HepG2 (cell line): ENCODE results near the gene ZBTB7A. TPM values are rescaled to one million over a fixed set of nuclear protein-coding genes. Genes with fewer than 3 reads are reported as not detected.

Experiments
- ATF1 ChIP-seq: IDR thresholded peaks from 2 replicates; pipeline ENCODE4 v1.6.1; 2016; ENCODE audit warnings: mild to moderate bottlenecking, control low read depth
- DPF2 ChIP-seq: sonication (generic); formaldehyde crosslinking; IDR thresholded peaks from 2 replicates; pipeline ENCODE4 v1.4.0; 2020; ENCODE audit warnings: mild to moderate bottlenecking, low read depth, missing genetic modification reagents, borderline replicate concordance
- NFIB ChIP-seq: sonication (generic); formaldehyde crosslinking; IDR thresholded peaks from 2 replicates; pipeline ENCODE4 v1.9.0; 2021; ENCODE audit warnings: missing genetic modification reagents, mild to moderate bottlenecking, borderline replicate concordance
- PHB2 ChIP-seq: fragments of 450-650 bp; IDR thresholded peaks from 2 replicates; pipeline ENCODE4 v1.6.1; 2018; ENCODE audit not compliant: partially characterized antibody
- POLR2AphosphoS2 ChIP-seq: IDR thresholded peaks from 2 replicates; pipeline ENCODE4 v1.6.1; 2011; ENCODE audit warnings: low read depth, low read length, improper control_type of control experiment
- POLR2G ChIP-seq: fragments of 200-400 bp; formaldehyde crosslinking; IDR thresholded peaks from 2 replicates; pipeline ENCODE4 v1.6.1; 2018; ENCODE audit warnings: mild to moderate bottlenecking, low read depth, low read length, moderate library complexity
- PREB ChIP-seq: sonication (generic); formaldehyde crosslinking; IDR thresholded peaks from 2 replicates; pipeline ENCODE4 v1.4.0; 2020; ENCODE audit warnings: missing genetic modification reagents
- SETDB1 ChIP-seq: sonication (generic); formaldehyde crosslinking; IDR thresholded peaks from 2 replicates; pipeline ENCODE4 v1.5.1; 2020; ENCODE audit warnings: missing genetic modification reagents, mild to moderate bottlenecking, borderline replicate concordance
- SP5 ChIP-seq: IDR thresholded peaks from 2 replicates; pipeline ENCODE4 v1.6.1; 2016; ENCODE audit warnings: low read depth, borderline replicate concordance
- TP53 ChIP-seq: sonication (generic); formaldehyde crosslinking; conservative IDR thresholded peaks from 2 replicates; pipeline ENCODE4 v1.4.0; 2020; ENCODE audit warnings: missing genetic modification reagents
- ZNF34 ChIP-seq: sonication (generic); formaldehyde crosslinking; IDR thresholded peaks from 2 replicates; pipeline ENCODE4 v1.4.0; 2020; ENCODE audit warnings: mild to moderate bottlenecking, missing genetic modification reagents, borderline replicate concordance
- ZNF710 ChIP-seq: sonication (generic); formaldehyde crosslinking; IDR thresholded peaks from 2 replicates; pipeline ENCODE4 v1.5.0; 2020; ENCODE audit warnings: mild to moderate bottlenecking, missing genetic modification reagents, borderline replicate concordance
- ZNF747 ChIP-seq: sonication (generic); formaldehyde crosslinking; IDR thresholded peaks from 2 replicates; pipeline ENCODE4 v1.8.1; 2023; ENCODE audit warnings: missing genetic modification reagents, mild to moderate bottlenecking, borderline replicate concordance
- ZNF75D ChIP-seq: sonication (generic); formaldehyde crosslinking; IDR thresholded peaks from 2 replicates; pipeline ENCODE4 v1.8.1; 2023; ENCODE audit warnings: missing genetic modification reagents, mild to moderate bottlenecking, borderline replicate concordance
- ZSCAN21 ChIP-seq: sonication (generic); formaldehyde crosslinking; IDR thresholded peaks from 2 replicates; pipeline ENCODE4 v1.8.0; 2022; ENCODE audit warnings: mild to moderate bottlenecking, missing genetic modification reagents, moderate library complexity, borderline replicate concordance
- ZSCAN22 ChIP-seq: sonication (generic); formaldehyde crosslinking; IDR thresholded peaks from 2 replicates; pipeline ENCODE4 v1.4.0; 2020; ENCODE audit warnings: mild to moderate bottlenecking, missing genetic modification reagents
- polyA plus RNA-seq, 8 experiments: library from polyadenylated mRNA; depleted of rRNA in 3 of 8; stranded (reverse) in 7 of 8; unstranded in 1 of 8; fragments of >200 nt; fragmentation: Illumina TruSeq in 4 of 8; extraction: Trizol in 4 of 8; gene quantifications; 2 replicates each; pipeline versions ENCODE4 v1.2.1 to v1.2.3, GENCODE V29; 2011 to 2016; ENCODE audit warnings: low read depth in 4 of 8, missing spikeins in 1 of 8, mixed read lengths in 1 of 8; ENCODE audit not compliant: insufficient read depth in 1 of 8
- total RNA-seq, 5 experiments: library from RNA; depleted of rRNA; stranded (reverse); fragments of >200 nt; fragmentation: Illumina TruSeq; extraction: Trizol; gene quantifications; 2 replicates each; pipeline ENCODE4 v1.2.3, GENCODE V29; 2016; ENCODE audit warnings: low read depth in 1 of 5
- TF ChIP-seq, protein P1 (sequence below): sonication (generic); formaldehyde crosslinking; IDR thresholded peaks from 2 replicates; pipeline ENCODE4 v1.5.0; 2020; ENCODE audit warnings: missing genetic modification reagents
- TF ChIP-seq, protein P2 (sequence below): sonication (generic); formaldehyde crosslinking; IDR thresholded peaks from 2 replicates; pipeline ENCODE4 v1.4.0; 2020; ENCODE audit warnings: mild to moderate bottlenecking, low read depth, missing genetic modification reagents

Gene ZBTB7A
- total and polyA plus RNA-seq, 2 of the 13 experiments (the other 11 are each of a cell fraction or from before 2014, with no cell fraction given), result 3.6 to 4.0 TPM

DNA sequence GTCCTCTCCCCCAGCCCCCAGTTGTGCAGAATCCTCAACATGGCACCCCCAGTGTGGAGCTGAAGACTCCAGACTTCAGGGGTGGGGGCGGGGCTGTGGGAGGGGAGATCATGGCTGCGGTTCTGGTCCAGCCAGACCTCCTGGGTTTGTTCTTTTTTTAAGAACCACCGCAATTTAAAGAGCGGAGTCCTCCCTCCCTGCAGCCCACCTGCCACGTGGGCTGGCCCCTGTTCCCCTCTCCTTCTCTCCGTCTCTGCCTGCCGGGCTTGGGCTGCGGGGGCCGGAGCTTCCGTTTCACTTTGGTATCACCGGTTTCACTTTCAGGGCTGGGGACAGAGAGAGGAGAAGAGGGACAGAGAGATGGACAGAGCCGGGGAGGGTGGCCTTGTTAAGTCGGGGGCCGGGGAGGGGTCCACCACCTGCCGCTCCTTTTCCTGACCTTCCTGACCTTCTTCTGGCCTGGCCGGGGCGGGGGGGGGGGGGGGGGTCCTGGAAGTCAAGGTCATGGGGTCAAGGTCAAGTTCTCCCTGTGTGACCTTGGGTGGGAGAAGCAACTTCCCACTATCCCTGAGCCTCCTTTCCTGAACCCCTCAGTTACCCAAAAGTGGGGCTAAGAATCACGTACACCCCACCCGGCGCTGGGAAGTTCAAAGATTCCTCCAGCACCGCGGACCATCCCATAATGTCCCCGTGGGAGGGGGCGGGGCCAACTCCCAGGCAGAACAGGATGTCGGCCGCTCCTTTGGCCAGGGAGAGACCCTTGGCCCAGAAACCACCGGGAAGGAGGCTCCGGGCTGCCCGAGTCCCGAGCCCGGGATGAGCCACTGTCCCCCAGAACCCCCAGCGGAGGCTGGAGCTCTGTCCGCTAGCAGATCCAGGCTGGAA lies 11.3 kb upstream of the ZBTB7A start (continued):
- TF ChIP-seq POLR2G (peak; percentile 73), ZSCAN21 (CRISPR knock-in tag) (no peak), DPF2 (CRISPR knock-in tag) (no peak), PREB (CRISPR knock-in tag) (no peak), SETDB1 (CRISPR knock-in tag) (no peak), ZNF710 (no peak), PHB2 (no peak), ZNF747 (no peak), ZSCAN22 (CRISPR knock-in tag) (no peak), ZNF34 (CRISPR knock-in tag) (no peak), ZNF75D (CRISPR knock-in tag) (no peak), TP53 (CRISPR knock-in tag) (no peak), NFIB (no peak), POLR2AphosphoS2 (no peak), SP5 (CRISPR knock-in tag) (0 out of 2 replicates have a peak, but pooled peaks have one; percentile 11), ATF1 (no peak)
- TF ChIP-seq, protein P1, sequence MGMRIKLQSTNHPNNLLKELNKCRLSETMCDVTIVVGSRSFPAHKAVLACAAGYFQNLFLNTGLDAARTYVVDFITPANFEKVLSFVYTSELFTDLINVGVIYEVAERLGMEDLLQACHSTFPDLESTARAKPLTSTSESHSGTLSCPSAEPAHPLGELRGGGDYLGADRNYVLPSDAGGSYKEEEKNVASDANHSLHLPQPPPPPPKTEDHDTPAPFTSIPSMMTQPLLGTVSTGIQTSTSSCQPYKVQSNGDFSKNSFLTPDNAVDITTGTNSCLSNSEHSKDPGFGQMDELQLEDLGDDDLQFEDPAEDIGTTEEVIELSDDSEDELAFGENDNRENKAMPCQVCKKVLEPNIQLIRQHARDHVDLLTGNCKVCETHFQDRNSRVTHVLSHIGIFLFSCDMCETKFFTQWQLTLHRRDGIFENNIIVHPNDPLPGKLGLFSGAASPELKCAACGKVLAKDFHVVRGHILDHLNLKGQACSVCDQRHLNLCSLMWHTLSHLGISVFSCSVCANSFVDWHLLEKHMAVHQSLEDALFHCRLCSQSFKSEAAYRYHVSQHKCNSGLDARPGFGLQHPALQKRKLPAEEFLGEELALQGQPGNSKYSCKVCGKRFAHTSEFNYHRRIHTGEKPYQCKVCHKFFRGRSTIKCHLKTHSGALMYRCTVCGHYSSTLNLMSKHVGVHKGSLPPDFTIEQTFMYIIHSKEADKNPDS (CRISPR knock-in tag), result no peak
- TF ChIP-seq, protein P2, sequence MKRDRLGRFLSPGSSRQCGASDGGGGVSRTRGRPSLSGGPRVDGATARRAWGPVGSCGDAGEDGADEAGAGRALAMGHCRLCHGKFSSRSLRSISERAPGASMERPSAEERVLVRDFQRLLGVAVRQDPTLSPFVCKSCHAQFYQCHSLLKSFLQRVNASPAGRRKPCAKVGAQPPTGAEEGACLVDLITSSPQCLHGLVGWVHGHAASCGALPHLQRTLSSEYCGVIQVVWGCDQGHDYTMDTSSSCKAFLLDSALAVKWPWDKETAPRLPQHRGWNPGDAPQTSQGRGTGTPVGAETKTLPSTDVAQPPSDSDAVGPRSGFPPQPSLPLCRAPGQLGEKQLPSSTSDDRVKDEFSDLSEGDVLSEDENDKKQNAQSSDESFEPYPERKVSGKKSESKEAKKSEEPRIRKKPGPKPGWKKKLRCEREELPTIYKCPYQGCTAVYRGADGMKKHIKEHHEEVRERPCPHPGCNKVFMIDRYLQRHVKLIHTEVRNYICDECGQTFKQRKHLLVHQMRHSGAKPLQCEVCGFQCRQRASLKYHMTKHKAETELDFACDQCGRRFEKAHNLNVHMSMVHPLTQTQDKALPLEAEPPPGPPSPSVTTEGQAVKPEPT (CRISPR knock-in tag), result no peak
